Bronchial epithelial cell (primary cell): ENCODE results near the gene CDKN2A. TPM values are rescaled to one million over a fixed set of nuclear protein-coding genes. Genes with fewer than 3 reads are reported as not detected.
A peak's percentile ranks its signal among the peaks of the same experiment; 100 is the strongest.

Source experiments
- DNase-seq: peaks from one replicate; pipeline ENCODE4 v3.0.0-alpha.2; 2010; ENCODE audit warnings: low read depth
- FAIRE-seq: peaks from 2 replicates; lab custom pipeline; 2011; peaks lifted over from hg19 to GRCh38; lab: Jason Lieb, UNC
- H3K27me3 ChIP-seq: 2 replicates; pipeline ENCODE4 v1.5.1; 2011; ENCODE audit warnings: low read length; ENCODE audit not compliant: control insufficient read depth, insufficient read depth
- H3K36me3 ChIP-seq: 2 replicates; pipeline ENCODE4 v1.5.1; 2011; ENCODE audit warnings: low read length; ENCODE audit not compliant: control insufficient read depth, insufficient read depth
- H3K4me3 ChIP-seq: 2 replicates; pipeline ENCODE4 v1.5.1; 2011; ENCODE audit warnings: mild to moderate bottlenecking, low read depth, low read length, control low read depth
- CTCF ChIP-seq: IDR thresholded peaks from 2 replicates; pipeline ENCODE4 v1.5.1; 2011; ENCODE audit warnings: mild to moderate bottlenecking, moderate library complexity, low read length, control low read depth, inconsistent platforms; ENCODE audit not compliant: insufficient read depth, severe bottlenecking
- total RNA-seq: library from RNA; depleted of rRNA; stranded (reverse); fragments of >200 nt; gene quantifications from 2 replicates; pipeline ENCODE4 v1.2.1, GENCODE V29; 2014

CDKN2A gene
- total RNA-seq, 1 donor from 2014 or later: 1.6 TPM

GRCh38 chr9:22005702-22006606, 11.8 kb upstream of the CDKN2A start:
- FAIRE-seq: no peak
- TF ChIP-seq CTCF: no peak
- Histone ChIP-seq H3K27me3 (no peaks in the 10 kb centered on the region), H3K36me3 (peaks cover 3% of the 10 kb centered on the region), H3K4me3 (peak overlapping the region; percentile 97)
- DNase-seq: no peak

DNA sequence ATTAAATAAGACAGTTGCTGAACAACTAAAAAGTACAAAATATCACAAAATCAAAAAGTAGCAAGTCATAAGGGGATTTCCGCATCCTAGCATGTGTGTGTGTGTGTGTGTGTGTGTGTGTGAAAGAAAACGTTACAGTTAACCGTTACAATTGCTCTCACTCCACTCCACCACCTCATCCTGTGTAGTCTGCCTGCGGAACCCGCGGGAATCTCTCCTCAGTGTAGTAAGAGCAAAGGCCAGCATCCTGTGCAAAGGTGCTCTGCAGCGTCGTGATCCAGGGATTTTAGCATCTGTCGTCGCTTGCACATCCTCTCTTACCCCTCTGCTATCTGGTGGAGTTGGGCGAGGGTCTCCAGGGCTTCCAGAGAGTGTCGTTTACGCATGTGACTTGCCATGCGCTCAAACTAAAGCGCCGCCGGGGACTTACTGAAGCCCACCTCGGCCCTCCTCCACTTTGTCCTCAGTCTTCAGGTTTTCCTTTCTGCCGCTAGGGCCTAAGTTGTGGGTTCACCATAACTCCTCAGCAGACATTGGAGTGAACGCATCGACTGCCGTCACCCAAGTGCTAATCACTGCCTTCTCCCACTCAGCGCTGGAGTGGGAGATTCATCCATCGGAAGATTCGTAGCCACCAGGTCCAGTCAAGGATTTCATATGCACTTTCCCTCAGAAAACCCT, 11.0 kb upstream of the CDKN2A start:
- FAIRE-seq (peak; percentile 80), DNase-seq (no peak)
- peak overlapping the region; percentile 97 for H3K4me3 ChIP-seq
- H3K27me3 ChIP-seq: no peaks in the 10 kb centered on the region
- peak; percentile 24 for TF ChIP-seq CTCF
- H3K36me3 ChIP-seq: peaks cover 3% of the 10 kb centered on the region

- DNase-seq: no peak
- no peak overlapping the region for H3K4me3 ChIP-seq
- no peak for FAIRE-seq
- peaks cover 3% of the 10 kb centered on the region for H3K36me3 ChIP-seq
- no peak for TF ChIP-seq CTCF
- no peaks in the 10 kb centered on the region for H3K27me3 ChIP-seq
These were observed 7.8 kb upstream of the CDKN2A start for GRCh38 chr9:22002038-22002437.

- H3K4me3 ChIP-seq: no peak overlapping the region
- no peaks in the 10 kb centered on the region for H3K27me3 ChIP-seq
- DNase-seq: no peak
- FAIRE-seq: no peak
- H3K36me3 ChIP-seq: no peaks in the 10 kb centered on the region
- no peak for TF ChIP-seq CTCF
These were observed 3.8 kb upstream of the CDKN2A start for GRCh38 chr9:21998026-21998425.

DNA sequence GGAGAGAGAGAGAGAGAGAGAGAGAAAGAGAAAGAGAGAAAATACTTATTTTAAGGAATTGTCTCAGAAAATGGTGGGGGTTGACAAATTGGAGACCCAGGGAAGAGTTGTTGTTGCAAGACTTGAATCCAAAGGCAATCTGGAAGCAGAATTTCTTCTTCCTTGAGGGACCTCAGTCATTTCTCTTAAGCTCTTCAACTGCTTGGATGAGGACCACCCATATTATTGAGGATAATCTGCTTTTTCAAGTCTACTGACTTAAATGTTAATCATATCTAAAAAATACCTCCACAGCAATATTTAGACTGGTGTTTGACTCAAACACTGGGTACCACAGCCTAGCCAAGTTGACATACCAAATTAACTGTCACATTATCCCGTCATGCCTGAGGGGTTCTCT, 3.3 kb upstream of the CDKN2A start:
- no peak for TF ChIP-seq CTCF
- Histone ChIP-seq H3K4me3 (no peak overlapping the region), H3K27me3 (no peaks in the 10 kb centered on the region), H3K36me3 (no peaks in the 10 kb centered on the region)
- FAIRE-seq (no peak), DNase-seq (no peak)
